Measurements from ENCODE around the gene SPTLC1. TPM values are rescaled to one million over a fixed set of nuclear protein-coding genes. Genes with fewer than 3 reads are reported as not detected.
"Not testable (repeated sequence)": the region's sequence is repeated elsewhere in the genome, so short reads cannot be mapped to it uniquely, and the experiment has no call there.

SPTLC1 gene
- polyA plus RNA-seq, 2 of the 4 experiments (the other 2 are of a cell fraction) = 63.7 to 122 TPM

DNA sequence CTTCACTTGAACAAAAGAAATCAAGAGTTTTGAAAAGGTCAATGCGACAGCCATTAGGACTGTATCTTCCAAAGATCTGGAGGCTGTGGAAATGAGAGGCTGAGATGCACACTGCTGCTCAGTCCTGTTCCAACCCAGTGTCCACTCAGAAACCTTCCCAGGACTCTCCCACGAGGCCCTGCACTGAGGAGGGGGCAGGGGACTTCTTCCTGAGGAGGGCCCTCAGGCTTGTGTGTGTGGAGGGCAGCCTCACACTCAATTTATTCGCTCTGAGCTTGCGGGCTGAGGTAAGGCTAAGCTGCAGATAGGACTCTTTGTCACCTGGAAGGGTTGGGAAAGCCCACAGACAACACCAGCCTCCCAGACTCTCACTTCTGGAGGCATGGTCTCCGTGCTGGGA, 95.6 kb downstream of the SPTLC1 start (continued):
- TF ChIP-seq, protein P1, sequence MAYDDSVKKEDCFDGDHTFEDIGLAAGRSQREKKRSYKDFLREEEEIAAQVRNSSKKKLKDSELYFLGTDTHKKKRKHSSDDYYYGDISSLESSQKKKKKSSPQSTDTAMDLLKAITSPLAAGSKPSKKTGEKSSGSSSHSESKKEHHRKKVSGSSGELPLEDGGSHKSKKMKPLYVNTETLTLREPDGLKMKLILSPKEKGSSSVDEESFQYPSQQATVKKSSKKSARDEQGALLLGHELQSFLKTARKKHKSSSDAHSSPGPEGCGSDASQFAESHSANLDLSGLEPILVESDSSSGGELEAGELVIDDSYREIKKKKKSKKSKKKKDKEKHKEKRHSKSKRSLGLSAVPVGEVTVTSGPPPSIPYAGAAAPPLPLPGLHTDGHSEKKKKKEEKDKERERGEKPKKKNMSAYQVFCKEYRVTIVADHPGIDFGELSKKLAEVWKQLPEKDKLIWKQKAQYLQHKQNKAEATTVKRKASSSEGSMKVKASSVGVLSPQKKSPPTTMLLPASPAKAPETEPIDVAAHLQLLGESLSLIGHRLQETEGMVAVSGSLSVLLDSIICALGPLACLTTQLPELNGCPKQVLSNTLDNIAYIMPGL (CRISPR knock-in tag; IDR thresholded peaks at IDR 0.05; ENCODE audit: borderline replicate concordance) = no peak
- no peak for TF ChIP-seq HOXB5 (CRISPR knock-in tag; IDR thresholded peaks at IDR 0.05)

DNA sequence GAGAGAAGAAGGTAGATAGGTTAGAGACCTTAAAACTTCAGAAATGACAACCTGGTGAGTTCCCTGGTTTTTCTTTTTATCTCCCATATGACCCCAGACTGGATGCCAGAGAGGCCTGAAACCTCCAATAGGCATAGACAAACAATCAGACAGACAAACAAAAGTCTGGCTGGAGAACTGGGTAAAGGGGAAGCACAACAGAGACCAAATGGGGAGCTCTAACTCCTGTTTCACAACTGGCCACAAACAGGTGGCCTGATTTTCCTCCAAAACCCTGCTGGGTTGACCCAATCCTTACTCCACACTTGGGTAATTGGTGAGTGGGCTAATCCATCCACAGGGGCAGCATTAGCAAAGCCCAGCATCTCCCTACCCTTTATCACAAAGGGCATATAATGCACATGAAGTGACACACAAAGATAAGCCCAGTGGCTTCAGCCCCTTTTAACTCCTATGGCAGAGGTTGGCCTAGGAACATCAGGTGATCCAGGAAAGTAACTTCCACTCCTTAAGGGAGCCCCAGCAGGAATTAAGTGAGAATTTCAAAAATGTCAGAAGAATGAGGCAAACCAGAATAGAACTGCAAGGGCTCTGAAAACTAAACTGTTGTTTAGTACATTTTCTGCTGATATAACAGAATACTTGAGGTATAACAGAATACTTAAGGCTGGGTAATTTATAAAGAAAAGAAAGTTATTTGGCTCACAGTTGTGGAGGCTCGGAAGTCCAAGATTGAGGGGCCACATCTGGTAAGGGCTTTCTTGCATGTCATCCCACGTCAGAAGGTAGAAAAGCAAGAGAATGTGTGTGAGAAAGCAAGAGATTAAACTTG, 104.3 kb downstream of the SPTLC1 start:
- no peaks in the 10 kb centered on the region for H3K4me1 ChIP-seq
- TF ChIP-seq, protein P2, sequence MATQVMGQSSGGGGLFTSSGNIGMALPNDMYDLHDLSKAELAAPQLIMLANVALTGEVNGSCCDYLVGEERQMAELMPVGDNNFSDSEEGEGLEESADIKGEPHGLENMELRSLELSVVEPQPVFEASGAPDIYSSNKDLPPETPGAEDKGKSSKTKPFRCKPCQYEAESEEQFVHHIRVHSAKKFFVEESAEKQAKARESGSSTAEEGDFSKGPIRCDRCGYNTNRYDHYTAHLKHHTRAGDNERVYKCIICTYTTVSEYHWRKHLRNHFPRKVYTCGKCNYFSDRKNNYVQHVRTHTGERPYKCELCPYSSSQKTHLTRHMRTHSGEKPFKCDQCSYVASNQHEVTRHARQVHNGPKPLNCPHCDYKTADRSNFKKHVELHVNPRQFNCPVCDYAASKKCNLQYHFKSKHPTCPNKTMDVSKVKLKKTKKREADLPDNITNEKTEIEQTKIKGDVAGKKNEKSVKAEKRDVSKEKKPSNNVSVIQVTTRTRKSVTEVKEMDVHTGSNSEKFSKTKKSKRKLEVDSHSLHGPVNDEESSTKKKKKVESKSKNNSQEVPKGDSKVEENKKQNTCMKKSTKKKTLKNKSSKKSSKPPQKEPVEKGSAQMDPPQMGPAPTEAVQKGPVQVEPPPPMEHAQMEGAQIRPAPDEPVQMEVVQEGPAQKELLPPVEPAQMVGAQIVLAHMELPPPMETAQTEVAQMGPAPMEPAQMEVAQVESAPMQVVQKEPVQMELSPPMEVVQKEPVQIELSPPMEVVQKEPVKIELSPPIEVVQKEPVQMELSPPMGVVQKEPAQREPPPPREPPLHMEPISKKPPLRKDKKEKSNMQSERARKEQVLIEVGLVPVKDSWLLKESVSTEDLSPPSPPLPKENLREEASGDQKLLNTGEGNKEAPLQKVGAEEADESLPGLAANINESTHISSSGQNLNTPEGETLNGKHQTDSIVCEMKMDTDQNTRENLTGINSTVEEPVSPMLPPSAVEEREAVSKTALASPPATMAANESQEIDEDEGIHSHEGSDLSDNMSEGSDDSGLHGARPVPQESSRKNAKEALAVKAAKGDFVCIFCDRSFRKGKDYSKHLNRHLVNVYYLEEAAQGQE (IDR thresholded peaks at IDR 0.05) = no peak
- no peak for TF ChIP-seq ZC3H11A (IDR thresholded peaks at IDR 0.05)
- no peak for TF ChIP-seq TFCP2L1 (CRISPR knock-in tag; IDR thresholded peaks at IDR 0.05)
- peak; percentile 72 for TF ChIP-seq MAFK (IDR thresholded peaks at IDR 0.05; ENCODE audit: partially characterized antibody)
- no peak overlapping the region for H3K27ac ChIP-seq
- 58% methylated on average over 2 of the region's 2 CpGs for WGBS (ENCODE audit: missing lambda C conversion rate)
- no peaks in the 10 kb centered on the region for H3K9me3 ChIP-seq
- no peak overlapping the region for H3K4me3 ChIP-seq
- DNase-seq (ENCODE audit: low read depth in 1 of 2, low spot score in 1 of 2) (no peak), ATAC-seq (no peak), FAIRE-seq (no peak)
- POLR2A ChIA-PET = no interaction called here
- H3K4me2 ChIP-seq = no peak overlapping the region
- CTCF ChIA-PET = no interaction called here

DNA sequence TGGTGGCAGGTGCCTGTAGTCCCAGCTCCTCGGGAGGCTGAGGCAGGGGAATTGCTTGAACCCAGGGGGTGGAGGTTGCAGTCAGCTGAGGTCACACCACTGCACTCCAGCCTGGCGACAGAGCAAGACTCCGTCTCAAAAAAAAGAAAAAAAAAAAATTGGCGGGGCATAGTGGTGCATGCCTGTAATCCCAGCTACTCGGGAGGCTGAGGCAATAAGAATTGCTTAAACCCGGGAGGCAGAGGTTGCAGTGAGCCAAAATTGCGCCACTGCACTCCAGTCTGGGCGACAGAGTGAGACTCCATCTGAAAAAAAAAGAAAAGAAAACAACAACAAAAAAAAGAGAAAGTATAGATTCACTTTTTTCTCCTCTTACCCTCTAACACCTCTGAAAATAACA, 105.0 kb downstream of the SPTLC1 start:
- POLR2A ChIA-PET; DNase-seq (ENCODE audit: low read depth in 1 of 2, low spot score in 1 of 2); H3K27ac ChIP-seq; H3K4me2 ChIP-seq; CTCF ChIA-PET; FAIRE-seq; H3K4me3 ChIP-seq; ATAC-seq; H3K9me3 ChIP-seq; H3K4me1 ChIP-seq: not testable (repeated sequence)
- WGBS (ENCODE audit: missing lambda C conversion rate) = 47% methylated on average over 8 of the region's 8 CpGs

DNA sequence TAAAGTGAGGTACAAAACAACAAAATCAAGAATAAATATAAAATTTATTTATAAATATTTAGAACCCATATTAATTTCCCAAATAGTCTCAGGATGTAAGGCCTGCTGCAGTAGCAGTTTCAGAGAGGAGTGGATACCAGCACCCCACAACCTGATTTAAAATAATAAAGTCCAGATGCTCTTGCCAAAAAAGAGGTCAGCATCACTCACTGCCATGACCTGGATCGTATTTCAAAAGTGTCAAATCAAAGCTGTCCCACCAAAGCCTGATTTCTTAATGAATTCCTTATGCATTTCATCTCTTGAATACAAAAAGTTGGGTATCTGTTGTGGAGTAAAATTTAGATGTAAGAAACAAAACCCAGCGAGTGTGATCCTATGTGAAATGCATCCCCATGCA, 107.2 kb downstream of the SPTLC1 start:
- H3K9me3 ChIP-seq = no peaks in the 10 kb centered on the region
- DNase-seq (ENCODE audit: low read depth in 1 of 2, low spot score in 1 of 2) (no peak), FAIRE-seq (no peak), ATAC-seq (no peak)
- no peaks in the 10 kb centered on the region for H3K4me1 ChIP-seq
- TF ChIP-seq CHD2 (IDR thresholded peaks at IDR 0.05; ENCODE audit: low read length, partially characterized antibody) (no peak), NPAS2 (CRISPR knock-in tag; IDR thresholded peaks at IDR 0.05; ENCODE audit: borderline replicate concordance) (no peak), TP53 (CRISPR knock-in tag; IDR thresholded peaks at IDR 0.05) (no peak), EHMT2 (IDR thresholded peaks at IDR 0.05; ENCODE audit: low read depth) (no peak), RNF2 (IDR thresholded peaks at IDR 0.05; ENCODE audit: borderline replicate concordance, low read depth) (no peak), MAZ (IDR thresholded peaks at IDR 0.05; ENCODE audit: borderline replicate concordance, low read depth, low read length) (no peak), KDM1A (IDR thresholded peaks at IDR 0.05; ENCODE audit: low read depth) (no peak), HOXB13 (CRISPR knock-in tag; IDR thresholded peaks at IDR 0.05; ENCODE audit: low read depth) (no peak), FOSB (CRISPR knock-in tag; IDR thresholded peaks at IDR 0.05) (no peak), POLR2A (IDR thresholded peaks at IDR 0.05; ENCODE audit: low read length) (no peak), ESRRA (IDR thresholded peaks at IDR 0.05; ENCODE audit: borderline replicate concordance, low read length) (no peak), SREBF2 (IDR thresholded peaks at IDR 0.05) (no peak), EHF (CRISPR knock-in tag; IDR thresholded peaks at IDR 0.05) (no peak), NR3C1 (IDR thresholded peaks at IDR 0.05) (no peak), RCOR1 (IDR thresholded peaks at IDR 0.05; ENCODE audit: low read depth, low read length) (no peak)
- TF ChIP-seq, protein P3, sequence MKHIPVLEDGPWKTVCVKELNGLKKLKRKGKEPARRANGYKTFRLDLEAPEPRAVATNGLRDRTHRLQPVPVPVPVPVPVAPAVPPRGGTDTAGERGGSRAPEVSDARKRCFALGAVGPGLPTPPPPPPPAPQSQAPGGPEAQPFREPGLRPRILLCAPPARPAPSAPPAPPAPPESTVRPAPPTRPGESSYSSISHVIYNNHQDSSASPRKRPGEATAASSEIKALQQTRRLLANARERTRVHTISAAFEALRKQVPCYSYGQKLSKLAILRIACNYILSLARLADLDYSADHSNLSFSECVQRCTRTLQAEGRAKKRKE (CRISPR knock-in tag; IDR thresholded peaks at IDR 0.05; ENCODE audit: low read depth) = no peak
- TF ChIP-seq, protein P1 (CRISPR knock-in tag; IDR thresholded peaks at IDR 0.05; ENCODE audit: borderline replicate concordance) = no peak
- no peak overlapping the region for H3K4me3 ChIP-seq
- ChIA-PET POLR2A (no interaction called here), CTCF (interaction anchor here (0.8 kb wide), 1 partner anchor 36 kb away, joined by 3 read pairs; no protein-coding TSS in a partner anchor)
- H3K4me2 ChIP-seq = no peak overlapping the region
- 44% methylated on average over 2 of the region's 2 CpGs for WGBS (ENCODE audit: missing lambda C conversion rate)
- no peak overlapping the region for H3K27ac ChIP-seq
